IPS DF 4.7 (cell line): ENCODE data around the gene MRGPRG.
"Not testable (repeated sequence)": the region's sequence is repeated elsewhere in the genome, so short reads cannot be mapped to it uniquely, and the experiment has no call there.

Experiments
- DNase-seq: peaks from one replicate; pipeline ENCODE4 v3.0.0-alpha.2; 2013; ENCODE audit warnings: low spot score; ENCODE audit errors: extremely low read depth

MRGPRG gene

DNA sequence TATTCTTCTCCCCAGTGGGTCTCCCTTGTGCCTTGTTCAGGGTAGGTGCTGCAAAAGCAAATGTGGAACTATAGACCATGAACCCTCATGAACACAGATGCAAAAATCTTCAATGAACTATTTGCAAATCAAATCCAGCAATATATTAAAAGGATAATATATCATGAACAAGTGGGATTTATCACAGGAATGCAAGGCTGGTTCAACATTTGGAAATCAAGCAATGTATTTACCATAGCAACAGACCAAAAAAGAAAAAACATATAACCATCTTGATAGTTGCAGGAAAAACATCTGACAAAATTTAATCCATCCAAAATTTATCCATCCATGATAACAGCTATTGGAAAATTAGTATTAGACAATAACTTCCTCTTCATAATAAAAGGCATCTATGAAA lies 42.1 kb downstream of the MRGPRG start:
- DNase-seq, result no peak

DNA sequence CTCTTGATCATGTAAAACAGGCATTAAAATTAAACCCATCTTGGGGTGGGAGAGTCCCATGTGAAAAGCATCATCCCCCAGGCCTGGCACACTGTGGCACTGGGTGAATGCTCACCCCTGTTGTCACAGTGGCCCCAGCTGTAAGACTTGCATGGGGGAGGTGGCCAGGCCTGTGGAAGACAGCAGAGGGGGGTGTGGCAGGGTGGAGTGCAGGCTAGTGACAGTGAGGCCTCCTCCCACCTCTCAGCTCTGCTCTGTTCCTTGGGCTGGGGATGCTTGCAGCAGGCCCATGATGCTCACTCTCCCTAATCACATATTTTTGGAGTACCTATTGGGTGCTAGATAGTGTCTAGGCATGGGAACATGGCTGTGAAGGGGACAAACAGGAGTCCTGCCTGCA lies 43.4 kb downstream of the MRGPRG start:
- DNase-seq, result no peak

DNA sequence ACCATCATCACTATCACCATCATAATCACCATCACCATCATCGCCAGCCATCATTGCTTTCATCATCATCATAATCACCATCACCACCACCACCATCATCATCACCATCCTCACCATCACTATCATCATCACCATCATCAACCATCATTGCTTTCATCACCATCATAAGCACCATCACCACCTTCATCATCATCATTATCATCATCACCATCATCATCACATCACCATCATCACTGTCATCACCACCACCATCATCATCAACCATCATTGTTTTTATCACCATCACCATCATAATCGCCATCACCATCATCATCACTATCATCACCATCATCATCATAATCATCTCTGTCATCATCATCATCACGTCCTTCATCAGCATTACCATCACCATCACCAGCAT lies 44.2 kb downstream of the MRGPRG start:
- DNase-seq, result no peak

DNA sequence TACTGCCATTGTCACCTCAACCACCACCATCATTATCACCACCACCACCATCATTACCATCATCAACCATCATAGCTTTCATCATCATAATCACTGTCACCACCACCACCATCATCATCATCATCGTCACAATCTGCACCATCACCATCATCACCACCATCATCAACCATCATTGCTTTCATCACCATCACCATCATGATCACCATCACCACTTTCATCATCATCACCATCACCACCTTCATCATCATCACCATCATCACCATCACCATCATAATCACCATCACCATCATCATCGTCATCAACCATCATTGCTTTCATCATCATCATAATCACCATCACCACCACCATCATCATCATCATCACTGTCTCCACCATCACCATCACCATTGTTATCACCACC lies 44.8 kb downstream of the MRGPRG start:
- no peak for DNase-seq

DNA sequence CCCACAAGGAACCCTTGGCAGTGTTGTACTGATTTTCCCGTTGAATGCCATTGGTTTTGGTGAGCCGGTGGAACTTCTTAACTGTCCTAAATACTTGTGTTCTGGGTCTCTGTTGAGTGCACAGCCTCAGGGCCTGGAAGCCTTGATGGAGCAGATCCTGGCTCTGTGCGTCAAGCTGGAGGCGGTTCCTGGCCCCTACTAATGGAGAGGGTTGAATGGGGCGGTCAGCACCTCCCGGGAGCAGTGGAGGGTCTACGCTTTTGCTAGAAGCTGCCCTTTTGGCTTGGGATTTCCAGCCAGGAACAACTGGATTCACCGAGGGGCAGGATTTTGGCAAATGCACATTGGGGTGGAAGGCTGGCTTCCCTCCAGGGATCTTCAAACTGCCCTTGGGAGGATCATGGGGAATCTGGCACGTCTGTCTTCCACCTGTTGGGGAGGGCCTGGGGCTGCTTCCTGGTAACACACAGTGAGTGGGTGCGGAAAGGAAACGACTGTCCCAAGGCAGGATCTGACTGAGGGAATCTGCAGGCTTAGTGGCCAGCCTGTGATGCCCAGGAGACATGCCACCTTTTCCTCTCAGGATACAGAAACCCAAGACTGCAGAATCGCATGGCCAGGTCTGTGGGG lies 46.6 kb downstream of the MRGPRG start:
- no peak for DNase-seq

DNA sequence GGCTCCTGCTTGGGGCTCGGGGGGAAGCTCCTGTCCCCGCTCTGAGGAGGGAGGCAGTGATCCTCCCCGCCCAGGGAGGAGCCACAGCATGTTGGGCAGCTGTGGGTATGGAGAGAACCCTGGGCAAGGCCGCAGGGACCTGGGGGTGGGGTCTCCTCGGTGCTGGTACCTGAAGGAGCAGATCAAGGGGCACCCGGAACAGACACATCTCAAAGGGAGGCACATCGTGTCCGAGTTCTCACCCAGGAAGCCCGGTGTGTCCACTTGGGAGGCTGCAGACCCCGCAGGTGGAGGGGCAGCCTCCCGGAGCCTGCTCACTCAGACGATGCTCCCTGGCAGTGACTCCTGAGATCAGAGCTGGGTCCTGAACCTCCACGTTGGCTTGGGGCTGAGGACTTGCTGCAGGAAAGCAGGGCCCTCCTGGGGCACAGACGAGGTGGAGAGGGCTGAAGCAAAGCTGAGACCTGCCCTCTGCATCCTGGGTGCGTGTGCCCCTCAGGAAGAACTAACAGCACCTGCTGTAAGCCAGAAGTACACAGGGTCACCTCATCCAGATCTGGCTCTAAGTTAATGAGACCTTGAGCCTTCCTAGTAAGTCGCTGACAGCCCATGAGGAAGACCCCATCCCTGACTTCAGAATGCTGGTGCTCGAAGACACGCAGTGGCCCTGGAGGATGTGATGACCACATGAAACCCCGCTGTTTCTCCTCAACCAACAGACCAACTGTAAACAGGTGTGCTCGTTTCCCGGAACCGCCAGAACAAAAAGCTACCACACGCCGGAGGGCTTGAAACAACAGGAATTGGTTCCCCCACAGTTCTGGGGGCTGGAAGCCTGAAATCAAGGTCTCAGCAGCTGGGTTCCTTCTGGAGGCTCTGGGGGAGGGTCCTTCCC lies 47.6 kb downstream of the MRGPRG start:
- DNase-seq, result no peak

DNA sequence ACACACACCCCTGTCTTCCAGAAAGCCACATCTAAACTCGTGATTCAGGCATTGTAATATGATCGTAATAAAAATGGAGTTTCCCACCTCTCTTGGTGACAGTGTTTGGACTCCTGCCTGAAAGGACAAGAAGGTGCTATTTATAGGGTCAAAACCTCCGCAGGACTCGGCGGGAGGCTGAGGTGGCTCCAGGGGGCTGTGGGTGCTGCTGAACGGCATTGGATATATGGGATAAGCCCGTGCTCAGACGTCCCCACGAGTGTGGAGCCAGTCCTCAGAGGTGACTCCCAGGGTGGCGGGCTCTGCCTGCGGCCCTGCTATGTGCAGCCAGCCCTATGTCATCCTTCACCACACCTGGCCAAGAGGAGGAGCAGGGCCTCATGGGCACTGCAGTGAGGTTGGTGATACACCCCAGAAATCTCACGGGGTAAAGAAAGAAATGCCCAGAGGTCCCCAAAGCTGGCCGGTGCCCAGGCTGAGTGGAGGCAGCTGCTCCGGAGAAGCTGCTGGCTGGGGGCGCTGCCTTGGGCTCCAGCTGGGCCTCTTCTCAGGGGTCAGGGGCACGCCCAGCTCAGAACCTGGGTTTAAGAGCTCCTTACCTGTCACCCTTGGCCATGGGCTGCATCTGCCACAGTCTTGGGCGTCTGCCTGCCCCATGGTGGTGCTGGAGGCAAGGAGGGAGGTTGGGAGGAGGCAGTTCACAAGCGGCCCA lies 48.4 kb downstream of the MRGPRG start:
- no peak for DNase-seq

DNA sequence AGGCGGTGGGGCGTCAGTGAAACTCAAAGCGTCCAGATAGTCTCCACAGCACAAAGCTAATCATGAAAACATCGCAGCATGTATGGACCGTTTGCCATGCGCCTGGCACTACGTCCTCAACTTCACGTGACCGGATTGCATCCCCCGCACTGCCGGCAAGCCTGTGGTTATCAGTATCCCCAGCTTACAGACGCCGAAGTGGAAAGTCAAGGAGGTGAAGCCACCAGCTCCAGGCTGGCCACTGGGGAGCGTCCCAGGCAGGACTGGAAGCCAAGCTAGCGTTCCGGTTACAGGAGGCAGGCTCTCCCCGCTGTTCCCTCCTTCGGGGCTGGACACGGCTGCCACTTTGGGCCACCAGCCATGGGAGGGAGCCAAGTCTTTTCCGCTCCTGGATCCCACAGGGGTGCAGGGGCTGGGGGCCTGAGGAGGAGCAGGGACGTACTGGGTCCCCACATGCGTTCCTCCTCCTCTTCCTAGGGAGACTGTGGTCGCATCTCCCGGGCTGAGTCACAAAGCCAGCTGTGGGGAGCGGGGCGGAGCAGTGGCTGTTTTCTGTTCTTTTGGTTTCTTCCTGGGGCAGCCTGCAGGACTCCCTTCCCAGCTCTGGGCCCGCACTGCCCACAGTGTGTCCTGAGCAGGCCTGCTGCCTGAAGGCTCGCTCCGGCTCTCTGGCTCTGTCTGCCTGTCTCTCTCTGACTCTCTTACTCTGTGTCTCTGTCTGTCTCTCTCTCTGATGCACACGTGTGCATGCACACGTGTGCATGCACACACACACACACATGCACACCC lies 49.2 kb downstream of the MRGPRG start:
- DNase-seq, result no peak

DNA sequence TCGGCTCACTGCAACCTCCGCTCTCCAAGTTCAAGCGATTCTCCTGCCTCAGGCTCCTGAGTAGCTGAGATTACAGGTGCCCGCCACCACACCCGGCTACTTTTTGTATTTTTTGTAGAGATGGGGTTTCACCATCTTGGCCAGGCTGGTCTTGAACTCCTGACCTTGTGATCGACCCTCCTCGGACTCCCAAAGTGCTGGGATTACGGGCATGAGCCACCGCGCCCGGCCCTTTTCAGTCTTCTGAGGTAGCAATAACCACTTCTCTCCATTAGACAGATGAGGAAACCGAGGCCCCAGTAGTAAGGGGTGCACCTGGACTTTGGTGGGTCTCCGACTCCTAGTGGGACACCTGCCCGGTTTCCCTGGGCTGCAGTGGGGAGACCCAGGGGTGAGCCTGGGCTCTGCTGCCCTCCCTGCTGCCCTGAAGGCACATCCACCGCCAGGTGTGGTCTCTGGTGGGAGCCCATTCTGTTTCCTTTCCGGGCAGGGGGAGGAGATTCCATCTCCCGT lies 49.8 kb downstream of the MRGPRG start:
- not testable (repeated sequence) for DNase-seq
